ENCODE results near the gene RAD54L. TPM values are rescaled to one million over a fixed set of nuclear protein-coding genes. Genes with fewer than 3 reads are reported as not detected.

Gene RAD54L
- polyA plus RNA-seq, 1 donor from 2014 or later, result 1.1 TPM

GRCh38 chr1:46205791-46206190 lies 41.8 kb upstream of the RAD54L start:
- Histone ChIP-seq H3K9me3 (ENCODE audit: low read length) (no peaks in the 10 kb centered on the region), H3K9me2 (ENCODE audit: insufficient read depth, low read length) (no peaks in the 10 kb centered on the region), H3K9ac (ENCODE audit: low read length) (no peak overlapping the region), H3K27ac (ENCODE audit: low read length) (no peak overlapping the region), H3K27me3 (ENCODE audit: insufficient read depth, low read depth, low read length) (peaks cover 11% of the 10 kb centered on the region), H3K4me2 (ENCODE audit: low read length) (no peak overlapping the region), H2AFZ (ENCODE audit: low read depth, low read length) (no peak overlapping the region), H3F3A (ENCODE audit: insufficient read depth, low read length, poor library complexity, severe bottlenecking) (no peaks in the 10 kb centered on the region), H3K4me3 (ENCODE audit: low read length) (no peak overlapping the region), H3K79me2 (replicated peaks; ENCODE audit: insufficient read depth, low read length) (no peaks in the 10 kb centered on the region), H3K36me3 (ENCODE audit: insufficient read depth, low read length) (no peaks in the 10 kb centered on the region), H4K20me1 (ENCODE audit: insufficient read depth) (no peaks in the 10 kb centered on the region)
- TF ChIP-seq SMC3 (conservative IDR thresholded peaks at IDR 0.05; ENCODE audit: poor library complexity), result no peak
- TF ChIP-seq POLR2AphosphoS5 (IDR thresholded peaks at IDR 0.05), result no peak
- TF ChIP-seq EZH2 (IDR thresholded peaks at IDR 0.05; ENCODE audit: borderline replicate concordance, insufficient read depth, low read length, poor library complexity, severe bottlenecking), result no peak
- no peak for TF ChIP-seq TAF1 (IDR thresholded peaks at IDR 0.05; ENCODE audit: low read depth)
- TF ChIP-seq EP300 (conservative IDR thresholded peaks at IDR 0.05; ENCODE audit: poor library complexity, severe bottlenecking), result no peak
- TF ChIP-seq RAD21 (conservative IDR thresholded peaks at IDR 0.05), result no peak
- TF ChIP-seq REST (IDR thresholded peaks at IDR 0.05; ENCODE audit: borderline replicate concordance), result no peak
- no peak for TF ChIP-seq CTCF (IDR thresholded peaks at IDR 0.05; ENCODE audit: poor library complexity, severe bottlenecking)

- TF ChIP-seq EZH2 (IDR thresholded peaks at IDR 0.05; ENCODE audit: borderline replicate concordance, insufficient read depth, low read length, poor library complexity, severe bottlenecking), result no peak
- TF ChIP-seq CTCF (IDR thresholded peaks at IDR 0.05; ENCODE audit: poor library complexity, severe bottlenecking), result no peak
- no peak for TF ChIP-seq REST (IDR thresholded peaks at IDR 0.05; ENCODE audit: borderline replicate concordance)
- TF ChIP-seq RAD21 (conservative IDR thresholded peaks at IDR 0.05), result no peak
- TF ChIP-seq SMC3 (conservative IDR thresholded peaks at IDR 0.05; ENCODE audit: poor library complexity), result no peak
- no peak for TF ChIP-seq EP300 (conservative IDR thresholded peaks at IDR 0.05; ENCODE audit: poor library complexity, severe bottlenecking)
- no peak for TF ChIP-seq POLR2AphosphoS5 (IDR thresholded peaks at IDR 0.05)
- no peak for TF ChIP-seq TAF1 (IDR thresholded peaks at IDR 0.05; ENCODE audit: low read depth)
- TF ChIP-seq MXI1 (conservative IDR thresholded peaks at IDR 0.05; ENCODE audit: poor library complexity, severe bottlenecking), result no peak
- no peaks in the 10 kb centered on the region for H3K79me2 ChIP-seq (replicated peaks; ENCODE audit: insufficient read depth, low read length)
- H3K4me2 ChIP-seq (ENCODE audit: low read length), result no peak overlapping the region
- H3K36me3 ChIP-seq (ENCODE audit: insufficient read depth, low read length), result no peaks in the 10 kb centered on the region
- no peak overlapping the region for H3K4me3 ChIP-seq (ENCODE audit: low read length)
- no peak overlapping the region for H3K27ac ChIP-seq (ENCODE audit: low read length)
- H2AFZ ChIP-seq (ENCODE audit: low read depth, low read length), result no peak overlapping the region
- H3K9me2 ChIP-seq (ENCODE audit: insufficient read depth, low read length), result no peaks in the 10 kb centered on the region
- H3K9ac ChIP-seq (ENCODE audit: low read length), result no peak overlapping the region
- H3K27me3 ChIP-seq (ENCODE audit: insufficient read depth, low read depth, low read length), result peaks cover 11% of the 10 kb centered on the region
- H3K9me3 ChIP-seq (ENCODE audit: low read length), result no peaks in the 10 kb centered on the region
- no peaks in the 10 kb centered on the region for H3F3A ChIP-seq (ENCODE audit: insufficient read depth, low read length, poor library complexity, severe bottlenecking)
- H4K20me1 ChIP-seq (ENCODE audit: insufficient read depth), result no peaks in the 10 kb centered on the region
These were observed 41.2 kb upstream of the RAD54L start for GRCh38 chr1:46206399-46206798.
